ENCODE data around the gene LRTM1.

LRTM1 gene

GRCh38 chr3:54918516-54918915 is 9.3 kb downstream of the LRTM1 start:
- no peak for TF ChIP-seq Cebpa-rat (IDR thresholded peaks at IDR 0.05)
- H3K27me3 ChIP-seq, result no peaks in the 10 kb centered on the region
- no peak overlapping the region for H3K4me2 ChIP-seq
- H3K27ac ChIP-seq, result no peak overlapping the region
- no peak overlapping the region for H3K4me3 ChIP-seq
- no peaks in the 10 kb centered on the region for H4K20me1 ChIP-seq
- H3K9ac ChIP-seq, result no peak overlapping the region
- no peaks in the 10 kb centered on the region for H3K36me3 ChIP-seq
- H3K9me3 ChIP-seq (replicated peaks in 1 of 11), result no peaks in the 10 kb centered on the region
- no peaks in the 10 kb centered on the region for H3K4me1 ChIP-seq

- Histone ChIP-seq H3K4me1 (no peaks in the 10 kb centered on the region), H3K9ac (no peak overlapping the region), H3K27me3 (no peaks in the 10 kb centered on the region), H3K9me3 (replicated peaks in 1 of 11) (0 out of 22 replicates have a peak, but pooled peaks cover 0 to 2% (median 0%) of the 10 kb centered on the region in 11 experiments), H3K4me3 (no peak overlapping the region), H3K27ac (no peak overlapping the region), H3K36me3 (no peaks in the 10 kb centered on the region), H3K4me2 (no peak overlapping the region), H4K20me1 (no peaks in the 10 kb centered on the region)
- no peak for TF ChIP-seq Cebpa-rat (IDR thresholded peaks at IDR 0.05)
These were observed 10.0 kb downstream of the LRTM1 start for GRCh38 chr3:54917862-54918261.

DNA sequence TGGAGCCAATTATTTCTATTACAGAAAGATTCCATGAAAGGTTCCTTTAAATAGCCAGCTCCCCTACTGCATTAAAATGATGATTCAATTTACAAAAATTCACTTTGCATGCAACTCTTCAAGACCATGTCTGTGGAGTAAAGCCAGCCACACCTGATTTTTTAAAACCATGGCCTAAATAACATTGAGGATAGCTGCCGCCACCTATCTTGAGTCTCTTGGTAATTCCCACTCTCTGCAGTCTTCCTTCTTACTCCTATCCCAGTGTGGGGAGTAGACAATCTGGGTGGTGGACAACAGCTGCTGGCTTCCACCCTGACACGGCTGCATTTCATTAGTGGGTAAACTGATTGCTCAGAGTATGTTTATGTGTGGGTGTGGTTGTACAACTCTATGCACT is 10.7 kb downstream of the LRTM1 start:
- H3K9me3 ChIP-seq (replicated peaks in 1 of 11), result peaks cover 0 to 9% (median 3%) of the 10 kb centered on the region in 11 experiments; a peak in 12 of 22 replicates
- no peaks in the 10 kb centered on the region for H3K4me1 ChIP-seq
- no peak overlapping the region for H3K4me2 ChIP-seq
- TF ChIP-seq Cebpa-rat (IDR thresholded peaks at IDR 0.05), result no peak
- H3K36me3 ChIP-seq, result no peaks in the 10 kb centered on the region
- H3K27ac ChIP-seq, result no peak overlapping the region
- no peaks in the 10 kb centered on the region for H4K20me1 ChIP-seq
- H3K4me3 ChIP-seq, result no peak overlapping the region
- no peaks in the 10 kb centered on the region for H3K27me3 ChIP-seq
- no peak overlapping the region for H3K9ac ChIP-seq

- H3K9ac ChIP-seq, result no peak overlapping the region
- peaks cover 4 to 14% (median 7%) of the 10 kb centered on the region in 11 experiments; a peak in 16 of 22 replicates for H3K9me3 ChIP-seq (replicated peaks in 1 of 11)
- no peaks in the 10 kb centered on the region for H3K4me1 ChIP-seq
- H4K20me1 ChIP-seq, result no peaks in the 10 kb centered on the region
- no peaks in the 10 kb centered on the region for H3K27me3 ChIP-seq
- no peaks in the 10 kb centered on the region for H3K36me3 ChIP-seq
- H3K4me2 ChIP-seq, result no peak overlapping the region
- H3K4me3 ChIP-seq, result no peak overlapping the region
- TF ChIP-seq Cebpa-rat (IDR thresholded peaks at IDR 0.05), result no peak
- no peak overlapping the region for H3K27ac ChIP-seq
These were observed 11.1 kb downstream of the LRTM1 start for GRCh38 chr3:54916732-54917131.

- H3K4me1 ChIP-seq, result no peaks in the 10 kb centered on the region
- peaks cover 6 to 19% (median 10%) of the 10 kb centered on the region in 11 experiments; a peak in 18 of 22 replicates for H3K9me3 ChIP-seq (replicated peaks in 1 of 11)
- H3K4me2 ChIP-seq, result no peak overlapping the region
- no peak overlapping the region for H3K9ac ChIP-seq
- no peak overlapping the region for H3K27ac ChIP-seq
- H3K36me3 ChIP-seq, result no peaks in the 10 kb centered on the region
- no peak for TF ChIP-seq Cebpa-rat (IDR thresholded peaks at IDR 0.05)
- no peaks in the 10 kb centered on the region for H3K27me3 ChIP-seq
- no peak overlapping the region for H3K4me3 ChIP-seq
- no peaks in the 10 kb centered on the region for H4K20me1 ChIP-seq
These were observed 11.9 kb downstream of the LRTM1 start for GRCh38 chr3:54915976-54916375.

GRCh38 chr3:54915181-54915580 is 12.7 kb downstream of the LRTM1 start:
- H3K27me3 ChIP-seq, result no peaks in the 10 kb centered on the region
- no peak overlapping the region for H3K9ac ChIP-seq
- no peaks in the 10 kb centered on the region for H3K36me3 ChIP-seq
- peaks cover 6 to 19% (median 10%) of the 10 kb centered on the region in 11 experiments; a peak in 18 of 22 replicates for H3K9me3 ChIP-seq (replicated peaks in 1 of 11)
- TF ChIP-seq Cebpa-rat (IDR thresholded peaks at IDR 0.05), result no peak
- H3K4me2 ChIP-seq, result no peak overlapping the region
- no peak overlapping the region for H3K4me3 ChIP-seq
- no peaks in the 10 kb centered on the region for H4K20me1 ChIP-seq
- no peak overlapping the region for H3K27ac ChIP-seq
- H3K4me1 ChIP-seq, result no peaks in the 10 kb centered on the region

DNA sequence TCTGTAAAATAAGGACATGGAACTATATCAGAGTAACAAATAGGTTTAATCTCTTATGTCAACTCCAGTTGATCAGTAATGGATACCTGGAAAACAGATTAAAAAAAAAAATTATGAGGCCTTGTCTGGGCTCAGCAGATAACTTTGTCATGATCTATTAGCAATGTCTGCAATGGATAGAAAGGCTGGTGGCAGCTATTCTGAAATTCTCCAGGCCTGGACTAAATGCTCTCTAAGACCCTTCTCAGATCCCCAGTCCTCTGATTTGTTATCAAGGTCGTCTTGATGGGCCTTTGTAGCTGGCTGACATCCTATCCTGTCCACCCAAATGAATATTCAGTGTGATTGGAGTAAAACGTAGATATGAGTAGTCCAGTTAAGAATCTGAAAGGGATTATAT is 13.7 kb downstream of the LRTM1 start:
- Histone ChIP-seq H3K9me3 (replicated peaks in 1 of 11) (peaks cover 6 to 19% (median 10%) of the 10 kb centered on the region in 11 experiments; a peak in 18 of 22 replicates), H3K4me1 (no peaks in the 10 kb centered on the region), H3K27ac (no peak overlapping the region), H3K9ac (no peak overlapping the region), H3K36me3 (no peaks in the 10 kb centered on the region), H3K4me3 (no peak overlapping the region), H4K20me1 (no peaks in the 10 kb centered on the region), H3K4me2 (no peak overlapping the region), H3K27me3 (no peaks in the 10 kb centered on the region)
- no peak for TF ChIP-seq Cebpa-rat (IDR thresholded peaks at IDR 0.05)

DNA sequence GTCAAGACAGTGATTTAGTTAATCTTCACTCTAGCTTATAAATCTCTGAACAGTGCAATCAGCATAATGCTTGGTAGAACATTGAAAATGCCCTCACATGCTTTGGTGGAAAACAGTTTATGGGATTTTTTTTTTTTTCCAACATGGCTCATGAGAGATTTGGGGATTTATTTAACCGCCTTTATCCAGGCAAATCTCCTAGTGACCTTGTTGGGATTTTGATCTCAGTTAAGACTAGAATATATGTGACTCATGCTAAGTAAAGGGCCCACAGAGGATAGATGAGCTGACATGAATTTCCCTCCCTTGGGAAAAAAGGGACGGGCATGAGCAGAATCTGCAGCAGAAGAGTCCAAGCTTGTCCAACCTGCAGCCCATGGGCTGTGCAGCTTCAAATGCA is 18.7 kb downstream of the LRTM1 start:
- H3K9ac ChIP-seq, result no peak overlapping the region
- H3K36me3 ChIP-seq, result no peaks in the 10 kb centered on the region
- no peaks in the 10 kb centered on the region for H3K4me1 ChIP-seq
- peaks cover 6 to 19% (median 10%) of the 10 kb centered on the region in 11 experiments; a peak in 18 of 22 replicates for H3K9me3 ChIP-seq (replicated peaks in 1 of 11)
- no peaks in the 10 kb centered on the region for H3K27me3 ChIP-seq
- TF ChIP-seq Cebpa-rat (IDR thresholded peaks at IDR 0.05), result no peak
- H3K27ac ChIP-seq, result no peak overlapping the region
- no peaks in the 10 kb centered on the region for H4K20me1 ChIP-seq
- H3K4me2 ChIP-seq, result no peak overlapping the region
- H3K4me3 ChIP-seq, result no peak overlapping the region

GRCh38 chr3:54906763-54907162 is 21.1 kb downstream of the LRTM1 start:
- Histone ChIP-seq H4K20me1 (no peaks in the 10 kb centered on the region), H3K27ac (no peak overlapping the region), H3K4me1 (0 out of 20 replicates have a peak, but pooled peaks cover 0 to under 1% (median 0%) of the 10 kb centered on the region in 10 experiments), H3K27me3 (no peaks in the 10 kb centered on the region), H3K4me2 (no peak overlapping the region), H3K9me3 (replicated peaks in 1 of 11) (peaks cover 1 to 6% (median 2%) of the 10 kb centered on the region in 11 experiments; a peak in 17 of 22 replicates), H3K9ac (no peak overlapping the region), H3K36me3 (no peaks in the 10 kb centered on the region), H3K4me3 (no peak overlapping the region)
- no peak for TF ChIP-seq Cebpa-rat (IDR thresholded peaks at IDR 0.05)

GRCh38 chr3:54905920-54906319 is 21.9 kb downstream of the LRTM1 start:
- Histone ChIP-seq H3K4me3 (no peak overlapping the region), H3K9ac (no peak overlapping the region), H3K36me3 (no peaks in the 10 kb centered on the region), H3K9me3 (replicated peaks in 1 of 11) (no peaks in the 10 kb centered on the region; a peak in 1 of 22 replicates), H3K4me2 (no peak overlapping the region), H3K27me3 (no peaks in the 10 kb centered on the region), H4K20me1 (no peaks in the 10 kb centered on the region), H3K27ac (no peak overlapping the region), H3K4me1 (peaks cover 0 to 8% (median 0%) of the 10 kb centered on the region in 10 experiments; a peak in 3 of 20 replicates)
- no peak for TF ChIP-seq Cebpa-rat (IDR thresholded peaks at IDR 0.05)

All from BLaER1 treated with 17β-estradiol and CSF1 and Interleukin-3, amounts not matched to agents 10 nM and 100 nM (cell line).